Nucleus accumbens (tissue), 56 donors: ENCODE measurements around the gene ZNF837.
"Not testable (repeated sequence)": the region's sequence is repeated elsewhere in the genome, so short reads cannot be mapped to it uniquely, and the experiment has no call there.

ENCODE experiments used
- DNase-seq, 56 donors: peaks; one replicate each; lab custom pipeline; 2025; lab: John Stamatoyannopoulos, UW

Gene ZNF837

GRCh38 chr19:58396691-58397532 lies 16.1 kb upstream of the ZNF837 start:
- no peak for DNase-seq

- DNase-seq, result no peak
These were observed 15.3 kb upstream of the ZNF837 start for GRCh38 chr19:58395979-58396627.

- DNase-seq, result no peak
These were observed 14.6 kb upstream of the ZNF837 start, which contains the start of gene RNF225 for GRCh38 chr19:58395220-58395978. Gene RNF225 (plus strand): TSS chr19:58395656. CDS start chr19:58396090, 434 bp downstream.

GRCh38 chr19:58394821-58395219 lies 14.0 kb upstream of the ZNF837 start:
- no peak for DNase-seq

GRCh38 chr19:58393725-58394033 lies 12.8 kb upstream of the ZNF837 start:
- no peak for DNase-seq

- DNase-seq, result no peak
These were observed 12.3 kb upstream of the ZNF837 start for GRCh38 chr19:58392945-58393724.

- no peak for DNase-seq
These were observed 7.3 kb upstream of the ZNF837 start for GRCh38 chr19:58388175-58388526.

GRCh38 chr19:58387338-58388174 lies 6.7 kb upstream of the ZNF837 start:
- DNase-seq, result no peak

- DNase-seq, result peak; percentile 75 to 98 (median 94)
These were observed 5.9 kb upstream of the ZNF837 start, which contains the start of gene RPS5 for GRCh38 chr19:58386576-58387337. Gene RPS5 (plus strand): TSS chr19:58387269. CDS start chr19:58388138, 869 bp downstream.

- peak in 2 of 56 donors; percentile 21 to 43 for DNase-seq
These were observed 5.2 kb upstream of the ZNF837 start for GRCh38 chr19:58385891-58386575.

GRCh38 chr19:58385313-58385890 lies 4.6 kb upstream of the ZNF837 start:
- no peak for DNase-seq

GRCh38 chr19:58382997-58383603 lies 2.3 kb upstream of the ZNF837 start:
- DNase-seq, result no peak

GRCh38 chr19:58381460-58382212 lies 806 bp upstream of the ZNF837 start:
- no peak for DNase-seq

GRCh38 chr19:58380037-58380661 lies 681 bp downstream of the ZNF837 start:
- peak in 2 of 56 donors; percentile 64 to 82 for DNase-seq

- DNase-seq, result no peak
These were observed 1.6 kb downstream of the ZNF837 start for GRCh38 chr19:58379246-58379645.

GRCh38 chr19:58376724-58377123 lies 4.1 kb downstream of the ZNF837 start:
- DNase-seq, result not testable (repeated sequence)
